Osteocyte (in vitro differentiated cells): Measurements from ENCODE around the gene ACTL8. TPM values are rescaled to one million over a fixed set of nuclear protein-coding genes. Genes with fewer than 3 reads are reported as not detected.

Experiments
- DNase-seq: peaks from one replicate; pipeline ENCODE4 v3.0.0; 2021; ENCODE audit warnings: mixed read lengths; ENCODE audit not compliant: unreplicated experiment; ENCODE audit errors: extremely low spot score
- H3K27ac Mint-ChIP-seq: one replicate; pipeline ENCODE4 v1.8.0; 2021; ENCODE audit warnings: mild to moderate bottlenecking, mixed read lengths; ENCODE audit not compliant: unreplicated experiment
- H3K27me3 Mint-ChIP-seq: one replicate; pipeline ENCODE4 v1.8.0; 2021; ENCODE audit warnings: mixed read lengths; ENCODE audit not compliant: unreplicated experiment
- H3K36me3 Mint-ChIP-seq: one replicate; pipeline ENCODE4 v1.8.0; 2021; ENCODE audit warnings: mixed read lengths; ENCODE audit not compliant: unreplicated experiment
- H3K4me1 Mint-ChIP-seq: one replicate; pipeline ENCODE4 v1.8.0; 2021; ENCODE audit warnings: mixed read lengths; ENCODE audit not compliant: unreplicated experiment
- H3K4me3 Mint-ChIP-seq: one replicate; pipeline ENCODE4 v1.8.0; 2021; ENCODE audit warnings: mild to moderate bottlenecking, moderate library complexity, mixed read lengths; ENCODE audit not compliant: unreplicated experiment
- H3K9me3 Mint-ChIP-seq: one replicate; pipeline ENCODE4 v1.8.0; 2021; ENCODE audit warnings: mixed read lengths; ENCODE audit not compliant: unreplicated experiment
- total RNA-seq: library from RNA; stranded (reverse); gene quantifications from 2 replicates; pipeline ENCODE4 v1.2.1, GENCODE V29; 2021
- TF ChIP-seq, protein P1 (sequence below): fragments of 200-600 bp; sonication (generic); IDR thresholded peaks from 2 replicates; pipeline ENCODE4 v1.5.0; 2021; ENCODE audit warnings: antibody characterized with exemption, mild to moderate bottlenecking, moderate library complexity

ACTL8 gene
- total RNA-seq, 1 donor from 2014 or later, result not detected

- Mint-ChIP-seq H3K4me1 (no peaks in the 10 kb centered on the region), H3K27ac (no peak overlapping the region), H3K4me3 (no peak overlapping the region), H3K27me3 (peaks cover 17% of the 10 kb centered on the region), H3K36me3 (no peaks in the 10 kb centered on the region), H3K9me3 (no peaks in the 10 kb centered on the region)
- DNase-seq, result no peak
- TF ChIP-seq, protein P1, sequence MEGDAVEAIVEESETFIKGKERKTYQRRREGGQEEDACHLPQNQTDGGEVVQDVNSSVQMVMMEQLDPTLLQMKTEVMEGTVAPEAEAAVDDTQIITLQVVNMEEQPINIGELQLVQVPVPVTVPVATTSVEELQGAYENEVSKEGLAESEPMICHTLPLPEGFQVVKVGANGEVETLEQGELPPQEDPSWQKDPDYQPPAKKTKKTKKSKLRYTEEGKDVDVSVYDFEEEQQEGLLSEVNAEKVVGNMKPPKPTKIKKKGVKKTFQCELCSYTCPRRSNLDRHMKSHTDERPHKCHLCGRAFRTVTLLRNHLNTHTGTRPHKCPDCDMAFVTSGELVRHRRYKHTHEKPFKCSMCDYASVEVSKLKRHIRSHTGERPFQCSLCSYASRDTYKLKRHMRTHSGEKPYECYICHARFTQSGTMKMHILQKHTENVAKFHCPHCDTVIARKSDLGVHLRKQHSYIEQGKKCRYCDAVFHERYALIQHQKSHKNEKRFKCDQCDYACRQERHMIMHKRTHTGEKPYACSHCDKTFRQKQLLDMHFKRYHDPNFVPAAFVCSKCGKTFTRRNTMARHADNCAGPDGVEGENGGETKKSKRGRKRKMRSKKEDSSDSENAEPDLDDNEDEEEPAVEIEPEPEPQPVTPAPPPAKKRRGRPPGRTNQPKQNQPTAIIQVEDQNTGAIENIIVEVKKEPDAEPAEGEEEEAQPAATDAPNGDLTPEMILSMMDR, result no peak
Observed at GRCh38 chr1:17802945-17803344, 47.8 kb downstream of the ACTL8 start.

DNA sequence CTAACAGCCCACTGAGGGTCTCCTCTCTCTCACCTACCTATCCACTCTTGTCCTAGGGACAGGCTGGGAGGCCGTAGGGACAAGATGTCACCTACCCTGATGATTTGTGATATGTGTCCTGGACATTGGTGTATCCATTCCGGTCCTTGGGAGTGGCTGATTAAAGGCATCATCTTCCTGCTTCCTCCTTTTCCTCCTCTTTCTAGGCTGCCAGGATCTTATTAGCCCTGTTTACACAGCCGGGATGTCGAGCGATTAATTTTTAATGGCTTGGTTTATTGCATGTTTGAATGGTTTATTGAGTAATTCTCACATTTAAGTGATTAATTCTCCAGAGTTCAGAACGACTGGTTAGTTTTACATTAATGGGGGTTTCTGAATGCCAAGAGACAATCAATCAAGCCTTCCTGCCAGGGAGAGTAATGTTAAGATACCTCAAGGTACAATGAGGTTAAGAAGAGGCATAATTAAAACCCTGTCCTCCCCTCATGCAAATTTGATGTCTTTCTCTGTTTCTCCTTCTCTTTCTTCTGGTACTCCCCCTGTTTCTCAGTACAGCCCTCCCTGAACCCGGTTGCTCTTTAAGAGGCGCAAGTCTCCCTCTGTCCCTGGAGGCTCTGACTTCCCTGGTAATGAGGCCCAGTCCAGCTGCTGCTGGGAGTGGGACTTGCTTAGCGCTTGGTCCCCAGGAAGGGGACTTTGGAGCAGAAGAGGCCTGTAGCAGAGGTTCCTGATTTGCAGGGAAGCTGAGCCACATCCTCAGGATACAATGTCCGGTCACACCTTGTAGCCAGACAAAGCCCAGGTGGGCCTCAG is 50.9 kb downstream of the ACTL8 start:
- Mint-ChIP-seq H3K9me3 (peaks cover under 1% of the 10 kb centered on the region), H3K27me3 (peaks cover 2% of the 10 kb centered on the region), H3K4me1 (no peaks in the 10 kb centered on the region), H3K4me3 (no peak overlapping the region), H3K27ac (no peak overlapping the region), H3K36me3 (no peaks in the 10 kb centered on the region)
- TF ChIP-seq, protein P1, result no peak
- DNase-seq, result no peak

DNA sequence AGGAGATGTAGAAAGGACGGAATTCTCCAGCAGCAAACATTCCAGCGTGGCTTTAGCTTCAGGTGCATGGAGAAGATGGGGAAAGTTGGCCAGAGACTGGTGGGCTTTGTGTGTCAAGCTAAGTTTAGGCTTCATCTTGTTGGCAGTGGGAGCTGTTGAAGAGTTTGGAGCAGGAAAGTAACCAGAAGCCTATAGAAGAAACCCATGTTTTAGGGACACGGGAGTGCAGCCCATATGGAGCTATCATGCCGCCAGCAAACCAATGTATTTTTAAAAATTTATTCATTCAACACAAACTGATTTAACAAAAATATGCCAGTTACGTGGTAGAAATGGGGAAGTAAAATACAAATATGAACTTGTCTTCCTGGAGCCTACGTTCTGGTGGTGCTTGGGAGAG is 53.7 kb downstream of the ACTL8 start:
- H3K4me1 Mint-ChIP-seq, result no peaks in the 10 kb centered on the region
- H3K36me3 Mint-ChIP-seq, result no peaks in the 10 kb centered on the region
- DNase-seq, result no peak
- peaks cover 5% of the 10 kb centered on the region for H3K9me3 Mint-ChIP-seq
- no peak overlapping the region for H3K4me3 Mint-ChIP-seq
- H3K27me3 Mint-ChIP-seq, result peaks cover 2% of the 10 kb centered on the region
- no peak overlapping the region for H3K27ac Mint-ChIP-seq
- TF ChIP-seq, protein P1, result no peak

DNA sequence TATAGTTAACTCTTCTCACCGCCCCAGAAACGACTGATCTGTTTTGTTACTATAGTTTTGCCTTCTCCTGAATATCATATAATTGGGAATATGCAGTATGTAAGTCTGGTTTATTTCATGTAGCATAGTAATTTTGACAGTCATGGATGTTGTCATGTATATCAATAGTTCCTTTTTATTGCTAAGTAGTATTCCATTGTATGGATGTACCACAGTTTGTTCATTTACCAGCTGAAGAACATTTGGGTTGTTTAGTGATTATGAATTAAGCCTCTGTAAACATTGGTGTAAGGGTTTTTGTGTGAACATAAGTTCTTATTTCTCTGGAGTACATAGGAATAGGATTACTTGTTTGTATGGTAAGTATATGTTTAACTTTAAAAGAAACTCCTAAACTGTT is 55.5 kb downstream of the ACTL8 start:
- TF ChIP-seq, protein P1, result no peak
- no peak overlapping the region for H3K27ac Mint-ChIP-seq
- H3K36me3 Mint-ChIP-seq, result no peaks in the 10 kb centered on the region
- peaks cover 5% of the 10 kb centered on the region for H3K9me3 Mint-ChIP-seq
- no peak overlapping the region for H3K4me3 Mint-ChIP-seq
- H3K4me1 Mint-ChIP-seq, result no peaks in the 10 kb centered on the region
- no peak for DNase-seq
- peaks cover 8% of the 10 kb centered on the region for H3K27me3 Mint-ChIP-seq

- no peak overlapping the region for H3K27ac Mint-ChIP-seq
- peaks cover 25% of the 10 kb centered on the region for H3K27me3 Mint-ChIP-seq
- no peak for DNase-seq
- H3K9me3 Mint-ChIP-seq, result no peaks in the 10 kb centered on the region
- no peaks in the 10 kb centered on the region for H3K36me3 Mint-ChIP-seq
- no peak overlapping the region for H3K4me3 Mint-ChIP-seq
- TF ChIP-seq, protein P1, result no peak
- H3K4me1 Mint-ChIP-seq, result no peaks in the 10 kb centered on the region
Observed at GRCh38 chr1:17816511-17816910, 61.4 kb downstream of the ACTL8 start.
